GM18951 (cell line): ENCODE measurements around the gene AMBRA1.

Experiments
- POLR2A ChIP-seq: IDR thresholded peaks from 4 replicates; pipeline ENCODE4 v1.6.1; 2011; ENCODE audit warnings: mild to moderate bottlenecking; ENCODE audit not compliant: insufficient read length, insufficient read depth; ENCODE audit errors: extremely low read depth
- in situ Hi-C: fragments of 300-500 bp; cut with MboI; formaldehyde crosslinking; loops from one replicate; pipeline ENCODE4 v1.12.0; 2022; ENCODE audit warnings: low sequenced_read_pairs, mixed read lengths, inconsistent platforms; ENCODE audit not compliant: unreplicated experiment

AMBRA1 gene

GRCh38 chr11:46363031-46363407 lies 230.8 kb downstream of the AMBRA1 start:
- in situ Hi-C loops: no loop called here
- TF ChIP-seq POLR2A: no peak

GRCh38 chr11:46362156-46363030 lies 231.4 kb downstream of the AMBRA1 start:
- in situ Hi-C loops: no loop called here
- TF ChIP-seq POLR2A: no peak

GRCh38 chr11:46361283-46362155 lies 232.3 kb downstream of the AMBRA1 start:
- peak; percentile 62 for TF ChIP-seq POLR2A
- in situ Hi-C loops: no loop called here

GRCh38 chr11:46360878-46361277 lies 232.9 kb downstream of the AMBRA1 start:
- no peak for TF ChIP-seq POLR2A
- in situ Hi-C loops: no loop called here

GRCh38 chr11:46359953-46360352 lies 233.9 kb downstream of the AMBRA1 start:
- in situ Hi-C loops: no loop called here
- TF ChIP-seq POLR2A: no peak

- in situ Hi-C loops: no loop called here
- TF ChIP-seq POLR2A: no peak
These were observed 236.3 kb downstream of the AMBRA1 start for GRCh38 chr11:46357483-46357936.

- no peak for TF ChIP-seq POLR2A
- in situ Hi-C loops: no loop called here
These were observed 236.8 kb downstream of the AMBRA1 start for GRCh38 chr11:46356924-46357482.

GRCh38 chr11:46353698-46354097 lies 240.1 kb downstream of the AMBRA1 start:
- in situ Hi-C loops: no loop called here
- no peak for TF ChIP-seq POLR2A

GRCh38 chr11:46352063-46352841 lies 241.6 kb downstream of the AMBRA1 start:
- TF ChIP-seq POLR2A: no peak
- in situ Hi-C loops: no loop called here

GRCh38 chr11:46351606-46352005 lies 242.2 kb downstream of the AMBRA1 start:
- TF ChIP-seq POLR2A: no peak
- in situ Hi-C loops: no loop called here

- TF ChIP-seq POLR2A: no peak
- in situ Hi-C loops: no loop called here
These were observed 242.7 kb downstream of the AMBRA1 start for GRCh38 chr11:46351148-46351547.

GRCh38 chr11:46350695-46351094 lies 243.1 kb downstream of the AMBRA1 start:
- TF ChIP-seq POLR2A: no peak
- in situ Hi-C loops: no loop called here
